ENCODE measurements around the gene NDUFA12. TPM values are rescaled to one million over a fixed set of nuclear protein-coding genes. Genes with fewer than 3 reads are reported as not detected.

The NDUFA12 gene
- total RNA-seq, 1 donor from 2014 or later = 112 TPM

DNA sequence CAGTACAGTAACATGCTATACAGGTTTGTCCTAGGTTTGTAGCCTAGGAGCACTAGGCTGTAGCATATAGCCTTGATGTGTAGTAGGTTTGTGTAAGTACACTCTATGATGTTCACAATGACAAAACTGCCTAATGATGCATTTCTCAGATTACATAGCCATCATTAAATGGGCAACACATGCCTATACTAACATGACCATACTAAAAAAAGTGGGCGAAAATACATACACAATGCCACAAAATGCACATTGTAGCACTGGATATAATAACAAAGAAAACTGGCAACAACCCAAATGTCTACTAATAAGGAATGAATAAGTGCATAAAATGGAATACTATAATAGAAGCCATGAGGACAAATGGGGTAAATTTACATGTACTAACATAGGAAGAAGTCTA, 31.3 kb upstream of the NDUFA12 start:
- FAIRE-seq (no peak), DNase-seq (ENCODE audit: low read depth) (no peak)
- Mint-ChIP-seq H3K27me3 (ENCODE audit: low read depth, unreplicated experiment) (no peaks in the 10 kb centered on the region), H3K27ac (ENCODE audit: unreplicated experiment) (no peak overlapping the region), H3K36me3 (ENCODE audit: low read depth, unreplicated experiment) (peaks cover 2% of the 10 kb centered on the region), H3K9me3 (ENCODE audit: unreplicated experiment) (no peaks in the 10 kb centered on the region), H3K4me1 (ENCODE audit: low read depth, unreplicated experiment) (no peaks in the 10 kb centered on the region), H3K4me3 (ENCODE audit: unreplicated experiment) (no peak overlapping the region)
- H4K20me1 ChIP-seq (ENCODE audit: insufficient read depth, low read length) = no peaks in the 10 kb centered on the region
- H3K9ac ChIP-seq (ENCODE audit: low read length) = no peak overlapping the region
- H3K36me3 ChIP-seq (ENCODE audit: insufficient read depth, low read length) = peaks cover 7% of the 10 kb centered on the region
- no peaks in the 10 kb centered on the region for H3K9me3 ChIP-seq (ENCODE audit: insufficient read depth, low read depth, low read length)
- H3K4me1 ChIP-seq (ENCODE audit: insufficient read depth, low read length) = no peaks in the 10 kb centered on the region
- H3K4me3 ChIP-seq (ENCODE audit: insufficient read depth, low read depth, low read length) = no peak overlapping the region
- H3K27ac ChIP-seq (ENCODE audit: low read depth, low read length) = no peak overlapping the region
- no peak overlapping the region for H3K4me2 ChIP-seq (ENCODE audit: low read length)
- H3K79me2 ChIP-seq (ENCODE audit: insufficient read depth, low read length) = no peaks in the 10 kb centered on the region
- no peaks in the 10 kb centered on the region for H3K27me3 ChIP-seq (ENCODE audit: insufficient read depth, low read length)
- TF ChIP-seq, protein P1, sequence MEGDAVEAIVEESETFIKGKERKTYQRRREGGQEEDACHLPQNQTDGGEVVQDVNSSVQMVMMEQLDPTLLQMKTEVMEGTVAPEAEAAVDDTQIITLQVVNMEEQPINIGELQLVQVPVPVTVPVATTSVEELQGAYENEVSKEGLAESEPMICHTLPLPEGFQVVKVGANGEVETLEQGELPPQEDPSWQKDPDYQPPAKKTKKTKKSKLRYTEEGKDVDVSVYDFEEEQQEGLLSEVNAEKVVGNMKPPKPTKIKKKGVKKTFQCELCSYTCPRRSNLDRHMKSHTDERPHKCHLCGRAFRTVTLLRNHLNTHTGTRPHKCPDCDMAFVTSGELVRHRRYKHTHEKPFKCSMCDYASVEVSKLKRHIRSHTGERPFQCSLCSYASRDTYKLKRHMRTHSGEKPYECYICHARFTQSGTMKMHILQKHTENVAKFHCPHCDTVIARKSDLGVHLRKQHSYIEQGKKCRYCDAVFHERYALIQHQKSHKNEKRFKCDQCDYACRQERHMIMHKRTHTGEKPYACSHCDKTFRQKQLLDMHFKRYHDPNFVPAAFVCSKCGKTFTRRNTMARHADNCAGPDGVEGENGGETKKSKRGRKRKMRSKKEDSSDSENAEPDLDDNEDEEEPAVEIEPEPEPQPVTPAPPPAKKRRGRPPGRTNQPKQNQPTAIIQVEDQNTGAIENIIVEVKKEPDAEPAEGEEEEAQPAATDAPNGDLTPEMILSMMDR (IDR thresholded peaks at IDR 0.05; ENCODE audit: insufficient read depth, low read depth, low read length) = no peak
- no peak overlapping the region for H2AFZ ChIP-seq (ENCODE audit: low read depth, low read length)

GRCh38 chr12:95022477-95022876, 19.0 kb upstream of the NDUFA12 start:
- Histone ChIP-seq H3K27me3 (ENCODE audit: insufficient read depth, low read length) (no peaks in the 10 kb centered on the region), H3K9me3 (ENCODE audit: insufficient read depth, low read depth, low read length) (no peaks in the 10 kb centered on the region), H3K36me3 (ENCODE audit: insufficient read depth, low read length) (no peaks in the 10 kb centered on the region), H3K27ac (ENCODE audit: low read depth, low read length) (no peak overlapping the region), H3K79me2 (ENCODE audit: insufficient read depth, low read length) (no peaks in the 10 kb centered on the region), H3K4me1 (ENCODE audit: insufficient read depth, low read length) (no peaks in the 10 kb centered on the region), H4K20me1 (ENCODE audit: insufficient read depth, low read length) (no peaks in the 10 kb centered on the region), H3K4me2 (ENCODE audit: low read length) (no peak overlapping the region), H3K4me3 (ENCODE audit: insufficient read depth, low read depth, low read length) (no peak overlapping the region), H2AFZ (ENCODE audit: low read depth, low read length) (no peak overlapping the region), H3K9ac (ENCODE audit: low read length) (no peak overlapping the region)
- Mint-ChIP-seq H3K4me3 (ENCODE audit: unreplicated experiment) (no peak overlapping the region), H3K4me1 (ENCODE audit: low read depth, unreplicated experiment) (no peaks in the 10 kb centered on the region), H3K9me3 (ENCODE audit: unreplicated experiment) (no peaks in the 10 kb centered on the region), H3K36me3 (ENCODE audit: low read depth, unreplicated experiment) (peaks cover 4% of the 10 kb centered on the region), H3K27ac (ENCODE audit: unreplicated experiment) (no peak overlapping the region), H3K27me3 (ENCODE audit: low read depth, unreplicated experiment) (no peaks in the 10 kb centered on the region)
- no peak for TF ChIP-seq EZH2 (IDR thresholded peaks at IDR 0.05; ENCODE audit: insufficient read depth, low read length)
- DNase-seq (ENCODE audit: low read depth) = no peak
- no peak for FAIRE-seq

- Histone ChIP-seq H3K36me3 (ENCODE audit: insufficient read depth, low read length) (no peaks in the 10 kb centered on the region), H3K4me1 (ENCODE audit: insufficient read depth, low read length) (no peaks in the 10 kb centered on the region), H3K79me2 (ENCODE audit: insufficient read depth, low read length) (no peaks in the 10 kb centered on the region), H3K4me3 (ENCODE audit: insufficient read depth, low read depth, low read length) (no peak overlapping the region), H2AFZ (ENCODE audit: low read depth, low read length) (no peak overlapping the region), H4K20me1 (ENCODE audit: insufficient read depth, low read length) (no peaks in the 10 kb centered on the region), H3K4me2 (ENCODE audit: low read length) (no peak overlapping the region), H3K27me3 (ENCODE audit: insufficient read depth, low read length) (no peaks in the 10 kb centered on the region), H3K9me3 (ENCODE audit: insufficient read depth, low read depth, low read length) (no peaks in the 10 kb centered on the region), H3K27ac (ENCODE audit: low read depth, low read length) (no peak overlapping the region), H3K9ac (ENCODE audit: low read length) (no peak overlapping the region)
- FAIRE-seq = no peak
- DNase-seq (ENCODE audit: low read depth) = no peak
- Mint-ChIP-seq H3K4me1 (ENCODE audit: low read depth, unreplicated experiment) (no peaks in the 10 kb centered on the region), H3K27me3 (ENCODE audit: low read depth, unreplicated experiment) (no peaks in the 10 kb centered on the region), H3K4me3 (ENCODE audit: unreplicated experiment) (no peak overlapping the region), H3K9me3 (ENCODE audit: unreplicated experiment) (no peaks in the 10 kb centered on the region), H3K27ac (ENCODE audit: unreplicated experiment) (no peak overlapping the region), H3K36me3 (ENCODE audit: low read depth, unreplicated experiment) (peaks cover 2% of the 10 kb centered on the region)
- TF ChIP-seq EZH2 (IDR thresholded peaks at IDR 0.05; ENCODE audit: insufficient read depth, low read length) = no peak
- TF ChIP-seq, protein P1 (IDR thresholded peaks at IDR 0.05; ENCODE audit: insufficient read depth, low read depth, low read length) = no peak
Measured at GRCh38 chr12:95017482-95017881, 14.0 kb upstream of the NDUFA12 start.
